GM18526 (cell line): Measurements from ENCODE around the gene UBASH3A.

Experiments used
- POLR2A ChIP-seq: IDR thresholded peaks from 3 replicates; pipeline ENCODE4 v1.6.1; 2011; ENCODE audit not compliant: insufficient read length; ENCODE audit errors: extremely low read depth

Gene UBASH3A

GRCh38 chr21:42369821-42370220 lies 33.9 kb upstream of the UBASH3A start:
- no peak for TF ChIP-seq POLR2A

- no peak for TF ChIP-seq POLR2A
These were observed 32.6 kb upstream of the UBASH3A start for GRCh38 chr21:42370894-42371654.

GRCh38 chr21:42373196-42373907 lies 30.4 kb upstream of the UBASH3A start:
- no peak for TF ChIP-seq POLR2A

- no peak for TF ChIP-seq POLR2A
These were observed 29.7 kb upstream of the UBASH3A start for GRCh38 chr21:42373908-42374455.

GRCh38 chr21:42374457-42374856 lies 29.2 kb upstream of the UBASH3A start:
- TF ChIP-seq POLR2A = no peak

- no peak for TF ChIP-seq POLR2A
These were observed 28.7 kb upstream of the UBASH3A start for GRCh38 chr21:42374864-42375499.

GRCh38 chr21:42375506-42375905 lies 28.2 kb upstream of the UBASH3A start:
- no peak for TF ChIP-seq POLR2A

- TF ChIP-seq POLR2A = no peak
These were observed 27.8 kb upstream of the UBASH3A start for GRCh38 chr21:42375966-42376337.

- TF ChIP-seq POLR2A = no peak
These were observed 27.2 kb upstream of the UBASH3A start for GRCh38 chr21:42376338-42376982.

- no peak for TF ChIP-seq POLR2A
These were observed 26.3 kb upstream of the UBASH3A start for GRCh38 chr21:42377211-42377950.

GRCh38 chr21:42377951-42378340 lies 25.8 kb upstream of the UBASH3A start:
- TF ChIP-seq POLR2A = no peak

- TF ChIP-seq POLR2A = no peak
These were observed 25.3 kb upstream of the UBASH3A start for GRCh38 chr21:42378418-42378817.

GRCh38 chr21:42379426-42380215 lies 24.1 kb upstream of the UBASH3A start:
- TF ChIP-seq POLR2A = no peak

GRCh38 chr21:42381347-42381984 lies 22.2 kb upstream of the UBASH3A start:
- TF ChIP-seq POLR2A = no peak

- no peak for TF ChIP-seq POLR2A
These were observed 20.8 kb upstream of the UBASH3A start for GRCh38 chr21:42382915-42383314.
